ENCODE results near the gene GPR150.
"Not testable (repeated sequence)": the region's sequence is repeated elsewhere in the genome, so short reads cannot be mapped to it uniquely, and the experiment has no call there.

Gene GPR150

GRCh38 chr5:95621839-95622629, 2.1 kb downstream of the GPR150 start:
- in situ Hi-C loops (cut with MboI; ENCODE audit: low sequenced_read_pairs): no loop called here

- in situ Hi-C loops (cut with MboI; ENCODE audit: low sequenced_read_pairs): no loop called here
Observed at GRCh38 chr5:95623706-95624105, 3.8 kb downstream of the GPR150 start.

GRCh38 chr5:95624368-95624767, 4.5 kb downstream of the GPR150 start:
- in situ Hi-C loops (cut with MboI; ENCODE audit: low sequenced_read_pairs): no loop called here

GRCh38 chr5:95626701-95627100, 6.8 kb downstream of the GPR150 start:
- in situ Hi-C loops (cut with MboI; ENCODE audit: low sequenced_read_pairs): no loop called here

GRCh38 chr5:95627971-95628810, 8.3 kb downstream of the GPR150 start:
- in situ Hi-C loops (cut with MboI; ENCODE audit: low sequenced_read_pairs): no loop called here

- in situ Hi-C loops (cut with MboI; ENCODE audit: low sequenced_read_pairs): no loop called here
Observed at GRCh38 chr5:95628933-95629332, 9.0 kb downstream of the GPR150 start.

GRCh38 chr5:95630394-95630917, 10.6 kb downstream of the GPR150 start:
- in situ Hi-C loops (cut with MboI; ENCODE audit: low sequenced_read_pairs): no loop called here

- in situ Hi-C loops (cut with MboI; ENCODE audit: low sequenced_read_pairs): no loop called here
Observed at GRCh38 chr5:95631255-95631958, 11.5 kb downstream of the GPR150 start.

- in situ Hi-C loops (cut with MboI; ENCODE audit: low sequenced_read_pairs): no loop called here
Observed at GRCh38 chr5:95631991-95632675, 12.2 kb downstream of the GPR150 start.

GRCh38 chr5:95632942-95633341, 13.1 kb downstream of the GPR150 start:
- in situ Hi-C loops (cut with MboI; ENCODE audit: low sequenced_read_pairs): not testable (repeated sequence)

- in situ Hi-C loops (cut with MboI; ENCODE audit: low sequenced_read_pairs): no loop called here
Observed at GRCh38 chr5:95633671-95634070, 13.8 kb downstream of the GPR150 start.

GRCh38 chr5:95634081-95634480, 14.2 kb downstream of the GPR150 start:
- in situ Hi-C loops (cut with MboI; ENCODE audit: low sequenced_read_pairs): no loop called here

- in situ Hi-C loops (cut with MboI; ENCODE audit: low sequenced_read_pairs): no loop called here
Observed at GRCh38 chr5:95638632-95639031, 18.7 kb downstream of the GPR150 start.

- in situ Hi-C loops (cut with MboI; ENCODE audit: low sequenced_read_pairs): no loop called here
Observed at GRCh38 chr5:95641741-95642220, 21.9 kb downstream of the GPR150 start.

- in situ Hi-C loops (cut with MboI; ENCODE audit: low sequenced_read_pairs): no loop called here
Observed at GRCh38 chr5:95643152-95643551, 23.3 kb downstream of the GPR150 start.

- in situ Hi-C loops (cut with MboI; ENCODE audit: low sequenced_read_pairs): no loop called here
Observed at GRCh38 chr5:95644351-95645042, 24.6 kb downstream of the GPR150 start.

- in situ Hi-C loops (cut with MboI; ENCODE audit: low sequenced_read_pairs): not testable (repeated sequence)
Observed at GRCh38 chr5:95646226-95646568, 26.3 kb downstream of the GPR150 start.

GRCh38 chr5:95646569-95647431, 26.9 kb downstream of the GPR150 start, which contains the start of gene RFESD:
RFESD (plus strand) TSS chr5:95646777; CDS start chr5:95652272, 5,495 bp downstream.
- in situ Hi-C loops (cut with MboI; ENCODE audit: low sequenced_read_pairs): no loop called here
